WTC11 (cell line): ENCODE results near the gene CTXN1. TPM values are rescaled to one million over a fixed set of nuclear protein-coding genes. Genes with fewer than 3 reads are reported as not detected.

Source experiments
- EMX1 ChIP-seq: fragments of 250-450 bp; sonication (Bioruptor Pico); IDR thresholded peaks from 2 replicates; pipeline ENCODE4 v1.8.0; 2021; ENCODE audit warnings: mild to moderate bottlenecking
- ERG ChIP-seq: fragments of 250-450 bp; sonication (Bioruptor Pico); IDR thresholded peaks from 2 replicates; pipeline ENCODE4 v1.8.0; 2021; ENCODE audit warnings: mild to moderate bottlenecking
- HMGA2 ChIP-seq: fragments of 250-450 bp; sonication (Bioruptor Pico); IDR thresholded peaks from 2 replicates; pipeline ENCODE4 v1.4.0; 2021; ENCODE audit warnings: mild to moderate bottlenecking, moderate library complexity
- IRF1 ChIP-seq: sonication (generic); formaldehyde crosslinking; IDR thresholded peaks from 2 replicates; pipeline ENCODE4 v1.8.0; 2023; ENCODE audit warnings: missing genetic modification reagents
- JAZF1 ChIP-seq: fragments of 250-450 bp; sonication (Bioruptor Pico); IDR thresholded peaks from 2 replicates; pipeline ENCODE4 v1.9.0; 2021; ENCODE audit warnings: moderate library complexity, mild to moderate bottlenecking, inconsistent platforms
- MYBL2 ChIP-seq: sonication (generic); formaldehyde crosslinking; IDR thresholded peaks from 2 replicates; pipeline ENCODE4 v1.8.1; 2023; ENCODE audit warnings: mild to moderate bottlenecking, moderate library complexity, missing genetic modification reagents
- NFATC4 ChIP-seq: fragments of 250-450 bp; sonication (Bioruptor Pico); IDR thresholded peaks from 2 replicates; pipeline ENCODE4 v1.9.0; 2021; ENCODE audit warnings: mild to moderate bottlenecking
- NR3C1 ChIP-seq: sonication (generic); formaldehyde crosslinking; conservative IDR thresholded peaks from 2 replicates; pipeline ENCODE4 v1.8.1; 2023; ENCODE audit warnings: low read depth, mild to moderate bottlenecking, missing genetic modification reagents
- PRRX2 ChIP-seq: fragments of 250-450 bp; sonication (Bioruptor Pico); IDR thresholded peaks from 2 replicates; pipeline ENCODE4 v1.8.0; 2021; ENCODE audit warnings: mild to moderate bottlenecking
- RORB ChIP-seq: fragments of 250-450 bp; sonication (Bioruptor Pico); IDR thresholded peaks from 2 replicates; pipeline ENCODE4 v1.9.0; 2021; ENCODE audit warnings: mild to moderate bottlenecking
- SMAD4 ChIP-seq: sonication (generic); formaldehyde crosslinking; IDR thresholded peaks from 2 replicates; pipeline ENCODE4 v1.8.0; 2022; ENCODE audit warnings: mild to moderate bottlenecking, missing genetic modification reagents
- SP1 ChIP-seq: sonication (generic); formaldehyde crosslinking; conservative IDR thresholded peaks from 2 replicates; pipeline ENCODE4 v1.8.1; 2022; ENCODE audit warnings: missing genetic modification reagents
- TEAD1 ChIP-seq: sonication (generic); formaldehyde crosslinking; IDR thresholded peaks from 2 replicates; pipeline ENCODE4 v1.8.0; 2022; ENCODE audit warnings: mild to moderate bottlenecking, missing genetic modification reagents
- TEAD4 ChIP-seq: sonication (generic); formaldehyde crosslinking; IDR thresholded peaks from 2 replicates; pipeline ENCODE4 v1.8.0; 2022; ENCODE audit warnings: mild to moderate bottlenecking, missing genetic modification reagents
- USF2 ChIP-seq: sonication (generic); formaldehyde crosslinking; IDR thresholded peaks from 2 replicates; pipeline ENCODE4 v1.8.1; 2023; ENCODE audit warnings: mild to moderate bottlenecking, missing genetic modification reagents, moderate library complexity
- ZNF263 ChIP-seq: sonication (generic); formaldehyde crosslinking; IDR thresholded peaks from 2 replicates; pipeline ENCODE4 v1.8.1; 2022; ENCODE audit warnings: low read depth, mild to moderate bottlenecking, moderate library complexity, missing genetic modification reagents
- ZNF317 ChIP-seq: sonication (generic); formaldehyde crosslinking; IDR thresholded peaks from 2 replicates; pipeline ENCODE4 v1.8.1; 2023; ENCODE audit warnings: low read depth, mild to moderate bottlenecking, moderate library complexity, missing genetic modification reagents, borderline replicate concordance
- ZNF416 ChIP-seq: fragments of 250-450 bp; sonication (Bioruptor Pico); IDR thresholded peaks from 2 replicates; pipeline ENCODE4 v1.9.0; 2021; ENCODE audit warnings: mild to moderate bottlenecking, inconsistent platforms
- ZSCAN18 ChIP-seq: fragments of 250-450 bp; sonication (Bioruptor Pico); IDR thresholded peaks from 2 replicates; pipeline ENCODE4 v2.1.2; 2022; ENCODE audit warnings: mild to moderate bottlenecking, moderate library complexity
- total RNA-seq: library from RNA; stranded (reverse); gene quantifications from 3 replicates; pipeline ENCODE4 v1.2.3, GENCODE V29; 2021
- TF ChIP-seq, protein P1 (sequence below): sonication (generic); formaldehyde crosslinking; IDR thresholded peaks from 2 replicates; pipeline ENCODE4 v1.8.0; 2022; ENCODE audit warnings: mild to moderate bottlenecking, missing genetic modification reagents
- TF ChIP-seq, protein P2 (sequence below): fragments of 250-450 bp; sonication (Bioruptor Pico); IDR thresholded peaks from 2 replicates; pipeline ENCODE4 v1.9.0; 2021; ENCODE audit warnings: moderate library complexity, mild to moderate bottlenecking, inconsistent platforms, borderline replicate concordance
- TF ChIP-seq, protein P3 (sequence below): sonication (generic); formaldehyde crosslinking; IDR thresholded peaks from 2 replicates; pipeline ENCODE4 v1.8.1; 2023; ENCODE audit warnings: mild to moderate bottlenecking, missing genetic modification reagents, borderline replicate concordance
- TF ChIP-seq, protein P4 (sequence below): fragments of 250-450 bp; sonication (Bioruptor Pico); IDR thresholded peaks from 2 replicates; pipeline ENCODE4 v1.9.0; 2021; ENCODE audit warnings: mild to moderate bottlenecking
- TF ChIP-seq, protein P5 (sequence below): fragments of 200-600 bp; IDR thresholded peaks from 2 replicates; pipeline ENCODE4 v1.8.0; 2022; ENCODE audit warnings: antibody characterized with exemption

Gene CTXN1
- total RNA-seq, 1 experiment from 2014 or later = 48.2 TPM

- TF ChIP-seq JAZF1 (no peak), IRF1 (CRISPR knock-in tag) (no peak), ZNF263 (no peak), PRRX2 (CRISPR knock-in tag) (peak; percentile 50; the same call in 1 of the 2 replicates), ZNF416 (CRISPR knock-in tag) (peak; percentile 4; the same call in 1 of the 2 replicates), MYBL2 (CRISPR knock-in tag) (peak; percentile 80), SMAD4 (CRISPR knock-in tag) (0 out of 2 replicates have a peak, but pooled peaks have one; percentile 19), HMGA2 (CRISPR knock-in tag) (no peak), RORB (CRISPR knock-in tag) (no peak), NR3C1 (no peak), USF2 (CRISPR knock-in tag) (peak; percentile 80), SP1 (CRISPR knock-in tag) (peak; percentile 89), EMX1 (CRISPR knock-in tag) (0 out of 2 replicates have a peak, but pooled peaks have one; percentile 55), ERG (CRISPR knock-in tag) (no peak), TEAD4 (CRISPR knock-in tag) (peak; percentile 37; the same call in 1 of the 2 replicates), ZNF317 (no peak), NFATC4 (CRISPR knock-in tag) (no peak), ZSCAN18 (CRISPR knock-in tag) (no peak), TEAD1 (CRISPR knock-in tag) (no peak)
- TF ChIP-seq, protein P1, sequence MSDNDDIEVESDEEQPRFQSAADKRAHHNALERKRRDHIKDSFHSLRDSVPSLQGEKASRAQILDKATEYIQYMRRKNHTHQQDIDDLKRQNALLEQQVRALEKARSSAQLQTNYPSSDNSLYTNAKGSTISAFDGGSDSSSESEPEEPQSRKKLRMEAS (CRISPR knock-in tag) = peak; percentile 95
- TF ChIP-seq, protein P2, sequence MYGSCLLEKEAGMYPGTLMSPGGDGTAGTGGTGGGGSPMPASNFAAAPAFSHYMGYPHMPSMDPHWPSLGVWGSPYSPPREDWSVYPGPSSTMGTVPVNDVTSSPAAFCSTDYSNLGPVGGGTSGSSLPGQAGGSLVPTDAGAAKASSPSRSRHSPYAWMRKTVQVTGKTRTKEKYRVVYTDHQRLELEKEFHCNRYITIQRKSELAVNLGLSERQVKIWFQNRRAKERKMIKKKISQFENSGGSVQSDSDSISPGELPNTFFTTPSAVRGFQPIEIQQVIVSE (CRISPR knock-in tag) = no peak
- TF ChIP-seq, protein P3, sequence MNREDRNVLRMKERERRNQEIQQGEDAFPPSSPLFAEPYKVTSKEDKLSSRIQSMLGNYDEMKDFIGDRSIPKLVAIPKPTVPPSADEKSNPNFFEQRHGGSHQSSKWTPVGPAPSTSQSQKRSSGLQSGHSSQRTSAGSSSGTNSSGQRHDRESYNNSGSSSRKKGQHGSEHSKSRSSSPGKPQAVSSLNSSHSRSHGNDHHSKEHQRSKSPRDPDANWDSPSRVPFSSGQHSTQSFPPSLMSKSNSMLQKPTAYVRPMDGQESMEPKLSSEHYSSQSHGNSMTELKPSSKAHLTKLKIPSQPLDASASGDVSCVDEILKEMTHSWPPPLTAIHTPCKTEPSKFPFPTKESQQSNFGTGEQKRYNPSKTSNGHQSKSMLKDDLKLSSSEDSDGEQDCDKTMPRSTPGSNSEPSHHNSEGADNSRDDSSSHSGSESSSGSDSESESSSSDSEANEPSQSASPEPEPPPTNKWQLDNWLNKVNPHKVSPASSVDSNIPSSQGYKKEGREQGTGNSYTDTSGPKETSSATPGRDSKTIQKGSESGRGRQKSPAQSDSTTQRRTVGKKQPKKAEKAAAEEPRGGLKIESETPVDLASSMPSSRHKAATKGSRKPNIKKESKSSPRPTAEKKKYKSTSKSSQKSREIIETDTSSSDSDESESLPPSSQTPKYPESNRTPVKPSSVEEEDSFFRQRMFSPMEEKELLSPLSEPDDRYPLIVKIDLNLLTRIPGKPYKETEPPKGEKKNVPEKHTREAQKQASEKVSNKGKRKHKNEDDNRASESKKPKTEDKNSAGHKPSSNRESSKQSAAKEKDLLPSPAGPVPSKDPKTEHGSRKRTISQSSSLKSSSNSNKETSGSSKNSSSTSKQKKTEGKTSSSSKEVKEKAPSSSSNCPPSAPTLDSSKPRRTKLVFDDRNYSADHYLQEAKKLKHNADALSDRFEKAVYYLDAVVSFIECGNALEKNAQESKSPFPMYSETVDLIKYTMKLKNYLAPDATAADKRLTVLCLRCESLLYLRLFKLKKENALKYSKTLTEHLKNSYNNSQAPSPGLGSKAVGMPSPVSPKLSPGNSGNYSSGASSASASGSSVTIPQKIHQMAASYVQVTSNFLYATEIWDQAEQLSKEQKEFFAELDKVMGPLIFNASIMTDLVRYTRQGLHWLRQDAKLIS (CRISPR knock-in tag) = no peak
- TF ChIP-seq, protein P4, sequence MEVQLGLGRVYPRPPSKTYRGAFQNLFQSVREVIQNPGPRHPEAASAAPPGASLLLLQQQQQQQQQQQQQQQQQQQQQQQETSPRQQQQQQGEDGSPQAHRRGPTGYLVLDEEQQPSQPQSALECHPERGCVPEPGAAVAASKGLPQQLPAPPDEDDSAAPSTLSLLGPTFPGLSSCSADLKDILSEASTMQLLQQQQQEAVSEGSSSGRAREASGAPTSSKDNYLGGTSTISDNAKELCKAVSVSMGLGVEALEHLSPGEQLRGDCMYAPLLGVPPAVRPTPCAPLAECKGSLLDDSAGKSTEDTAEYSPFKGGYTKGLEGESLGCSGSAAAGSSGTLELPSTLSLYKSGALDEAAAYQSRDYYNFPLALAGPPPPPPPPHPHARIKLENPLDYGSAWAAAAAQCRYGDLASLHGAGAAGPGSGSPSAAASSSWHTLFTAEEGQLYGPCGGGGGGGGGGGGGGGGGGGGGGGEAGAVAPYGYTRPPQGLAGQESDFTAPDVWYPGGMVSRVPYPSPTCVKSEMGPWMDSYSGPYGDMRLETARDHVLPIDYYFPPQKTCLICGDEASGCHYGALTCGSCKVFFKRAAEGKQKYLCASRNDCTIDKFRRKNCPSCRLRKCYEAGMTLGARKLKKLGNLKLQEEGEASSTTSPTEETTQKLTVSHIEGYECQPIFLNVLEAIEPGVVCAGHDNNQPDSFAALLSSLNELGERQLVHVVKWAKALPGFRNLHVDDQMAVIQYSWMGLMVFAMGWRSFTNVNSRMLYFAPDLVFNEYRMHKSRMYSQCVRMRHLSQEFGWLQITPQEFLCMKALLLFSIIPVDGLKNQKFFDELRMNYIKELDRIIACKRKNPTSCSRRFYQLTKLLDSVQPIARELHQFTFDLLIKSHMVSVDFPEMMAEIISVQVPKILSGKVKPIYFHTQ (CRISPR knock-in tag) = no peak
- TF ChIP-seq, protein P5, sequence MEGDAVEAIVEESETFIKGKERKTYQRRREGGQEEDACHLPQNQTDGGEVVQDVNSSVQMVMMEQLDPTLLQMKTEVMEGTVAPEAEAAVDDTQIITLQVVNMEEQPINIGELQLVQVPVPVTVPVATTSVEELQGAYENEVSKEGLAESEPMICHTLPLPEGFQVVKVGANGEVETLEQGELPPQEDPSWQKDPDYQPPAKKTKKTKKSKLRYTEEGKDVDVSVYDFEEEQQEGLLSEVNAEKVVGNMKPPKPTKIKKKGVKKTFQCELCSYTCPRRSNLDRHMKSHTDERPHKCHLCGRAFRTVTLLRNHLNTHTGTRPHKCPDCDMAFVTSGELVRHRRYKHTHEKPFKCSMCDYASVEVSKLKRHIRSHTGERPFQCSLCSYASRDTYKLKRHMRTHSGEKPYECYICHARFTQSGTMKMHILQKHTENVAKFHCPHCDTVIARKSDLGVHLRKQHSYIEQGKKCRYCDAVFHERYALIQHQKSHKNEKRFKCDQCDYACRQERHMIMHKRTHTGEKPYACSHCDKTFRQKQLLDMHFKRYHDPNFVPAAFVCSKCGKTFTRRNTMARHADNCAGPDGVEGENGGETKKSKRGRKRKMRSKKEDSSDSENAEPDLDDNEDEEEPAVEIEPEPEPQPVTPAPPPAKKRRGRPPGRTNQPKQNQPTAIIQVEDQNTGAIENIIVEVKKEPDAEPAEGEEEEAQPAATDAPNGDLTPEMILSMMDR = no peak
These were observed 17.7 kb upstream of the CTXN1 start, which contains the start of gene TIMM44 (continued) for GRCh38 chr19:7943444-7944176.
